Rectal smooth muscle tissue (tissue), 1 donor: Measurements from ENCODE around the gene NRTN.

Source experiments
- H3K27ac ChIP-seq: one replicate; pipeline ENCODE4 v1.7.0; 2013; ENCODE audit warnings: low read depth, low read length, inconsistent platforms
- H3K27me3 ChIP-seq: one replicate; pipeline ENCODE4 v1.7.0; 2013; ENCODE audit warnings: low read length; ENCODE audit not compliant: control insufficient read depth, insufficient read depth
- H3K36me3 ChIP-seq: one replicate; pipeline ENCODE4 v1.7.0; 2013; ENCODE audit warnings: low read length; ENCODE audit not compliant: control insufficient read depth, insufficient read depth
- H3K4me1 ChIP-seq: one replicate; pipeline ENCODE4 v1.7.0; 2013; ENCODE audit warnings: low read length; ENCODE audit not compliant: control insufficient read depth, insufficient read depth
- H3K4me3 ChIP-seq: one replicate; pipeline ENCODE4 v1.7.0; 2013; ENCODE audit warnings: low read length
- H3K9ac ChIP-seq: one replicate; pipeline ENCODE4 v1.7.0; 2013; ENCODE audit warnings: low read length

Gene NRTN

GRCh38 chr19:5824751-5825150, 19.9 kb downstream of the NRTN start:
- Histone ChIP-seq H3K27ac (no peak overlapping the region), H3K4me3 (no peak overlapping the region), H3K27me3 (no peaks in the 10 kb centered on the region), H3K36me3 (no peaks in the 10 kb centered on the region), H3K9ac (no peak overlapping the region), H3K4me1 (peaks cover 16% of the 10 kb centered on the region)

- Histone ChIP-seq H3K36me3 (no peaks in the 10 kb centered on the region), H3K9ac (no peak overlapping the region), H3K4me1 (peaks cover 16% of the 10 kb centered on the region), H3K27ac (no peak overlapping the region), H3K27me3 (no peaks in the 10 kb centered on the region), H3K4me3 (no peak overlapping the region)
Measured at GRCh38 chr19:5825178-5825577, 20.3 kb downstream of the NRTN start.

- no peak overlapping the region for H3K9ac ChIP-seq
- H3K27me3 ChIP-seq = no peaks in the 10 kb centered on the region
- H3K4me3 ChIP-seq = peak overlapping the region; percentile 64
- H3K36me3 ChIP-seq = no peaks in the 10 kb centered on the region
- H3K4me1 ChIP-seq = peaks cover 16% of the 10 kb centered on the region
- H3K27ac ChIP-seq = peak overlapping the region; percentile 83
Measured at GRCh38 chr19:5826531-5827341, 21.9 kb downstream of the NRTN start.

GRCh38 chr19:5827342-5827890, 22.5 kb downstream of the NRTN start:
- Histone ChIP-seq H3K36me3 (no peaks in the 10 kb centered on the region), H3K27me3 (no peaks in the 10 kb centered on the region), H3K9ac (no peak overlapping the region), H3K27ac (peak overlapping the region; percentile 83), H3K4me1 (peaks cover 15% of the 10 kb centered on the region), H3K4me3 (peak overlapping the region; percentile 64)

- Histone ChIP-seq H3K36me3 (no peaks in the 10 kb centered on the region), H3K27ac (peak overlapping the region; percentile 83), H3K4me1 (peaks cover 14% of the 10 kb centered on the region), H3K9ac (peak overlapping the region; percentile 46), H3K27me3 (no peaks in the 10 kb centered on the region), H3K4me3 (peak overlapping the region; percentile 64)
Measured at GRCh38 chr19:5827891-5828660, 23.2 kb downstream of the NRTN start.

GRCh38 chr19:5828661-5829566, 24.0 kb downstream of the NRTN start:
- Histone ChIP-seq H3K9ac (peak overlapping the region; percentile 46), H3K27ac (peak overlapping the region; percentile 83), H3K36me3 (no peaks in the 10 kb centered on the region), H3K4me1 (peaks cover 14% of the 10 kb centered on the region), H3K4me3 (peak overlapping the region; percentile 64), H3K27me3 (no peaks in the 10 kb centered on the region)

GRCh38 chr19:5829567-5830310, 24.9 kb downstream of the NRTN start:
- Histone ChIP-seq H3K4me3 (no peak overlapping the region), H3K9ac (no peak overlapping the region)

GRCh38 chr19:5831159-5831558, 26.3 kb downstream of the NRTN start:
- Histone ChIP-seq H3K27ac (no peak overlapping the region), H3K9ac (no peak overlapping the region), H3K4me1 (peaks cover 14% of the 10 kb centered on the region), H3K4me3 (no peak overlapping the region), H3K36me3 (no peaks in the 10 kb centered on the region), H3K27me3 (no peaks in the 10 kb centered on the region)

More at GRCh38 chr19:5829567-5830310, 24.9 kb downstream of the NRTN start:
- H3K27ac ChIP-seq = peak overlapping the region; percentile 83
- H3K4me1 ChIP-seq = peaks cover 14% of the 10 kb centered on the region
- H3K27me3 ChIP-seq = no peaks in the 10 kb centered on the region
- H3K36me3 ChIP-seq = no peaks in the 10 kb centered on the region

GRCh38 chr19:5832061-5832460, 27.2 kb downstream of the NRTN start:
- Histone ChIP-seq H3K9ac (no peak overlapping the region), H3K27me3 (no peaks in the 10 kb centered on the region), H3K27ac (no peak overlapping the region)

GRCh38 chr19:5832527-5833216, 27.8 kb downstream of the NRTN start:
- Histone ChIP-seq H3K27ac (no peak overlapping the region), H3K9ac (no peak overlapping the region), H3K4me3 (no peak overlapping the region), H3K36me3 (no peaks in the 10 kb centered on the region), H3K4me1 (peaks cover 6% of the 10 kb centered on the region), H3K27me3 (no peaks in the 10 kb centered on the region)

More at GRCh38 chr19:5832061-5832460, 27.2 kb downstream of the NRTN start:
- H3K4me3 ChIP-seq = no peak overlapping the region
- H3K36me3 ChIP-seq = no peaks in the 10 kb centered on the region
- H3K4me1 ChIP-seq = peaks cover 9% of the 10 kb centered on the region

GRCh38 chr19:5837761-5838352, 33.0 kb downstream of the NRTN start:
- Histone ChIP-seq H3K4me3 (peak overlapping the region; percentile 42), H3K27ac (no peak overlapping the region), H3K9ac (peak overlapping the region; percentile 8), H3K4me1 (no peaks in the 10 kb centered on the region), H3K27me3 (no peaks in the 10 kb centered on the region), H3K36me3 (no peaks in the 10 kb centered on the region)
